HepG2 (cell line): ENCODE measurements around the gene PKP3. TPM values are rescaled to one million over a fixed set of nuclear protein-coding genes. Genes with fewer than 3 reads are reported as not detected.
"Not testable (repeated sequence)": the region's sequence is repeated elsewhere in the genome, so short reads cannot be mapped to it uniquely, and the experiment has no call there.

Experiments
- ATAC-seq: fragments of 200-7000 bp; cut with Tn5 transposase; 3 replicates; pipeline ENCODE4 v1.9.1; 2020; ENCODE audit warnings: mild to moderate bottlenecking, moderate library complexity
- BruUV-seq: library from RNA; stranded (reverse); fragments of 400-500 nt; replicated peaks from 2 replicates; lab custom pipeline; 2021; lab: Mats Ljungman, UMichigan
- CTCF ChIA-PET: fragments of 300-600 bp; formaldehyde crosslinking; extraction: SDS; loops from one replicate; lab custom pipeline; 2021; ENCODE audit warnings: low total read pairs, inconsistent platforms, low intra/inter-chr PET ratio; lab: Yijun Ruan, JAX
- POLR2A ChIA-PET: fragments of 350-600 bp; sonication (Branson Sonifier 250); formaldehyde crosslinking; loops from one replicate; lab custom pipeline; 2020; ENCODE audit warnings: antibody characterized with exemption, inconsistent platforms; lab: Yijun Ruan, JAX
- DNase-seq: peaks from one replicate; pipeline ENCODE4 v3.0.0-alpha.2; 2015; ENCODE audit warnings: low spot score
- FAIRE-seq: peaks from 3 replicates; lab custom pipeline; 2011; peaks lifted over from hg19 to GRCh38; lab: Jason Lieb, UNC
- H2AFZ ChIP-seq: one replicate; pipeline ENCODE4 v1.6.1; 2011; ENCODE audit warnings: low read length, inconsistent platforms
- H3K27ac ChIP-seq: fragments of 300-600 bp; 3 replicates; pipeline ENCODE4 v1.8.0; 2011; ENCODE audit warnings: mixed run types, mild to moderate bottlenecking, mixed read lengths, low read length, inconsistent platforms; ENCODE audit not compliant: insufficient read depth; ENCODE audit errors: extremely low read length
- H3K27me3 ChIP-seq, 2 experiments: fragments of 200-600 bp in 1 of 2; 2 replicates in 1 of 2; 3 replicates in 1 of 2; pipeline versions ENCODE4 v1.6.0 to v1.8.0; 2011; ENCODE audit warnings: low read length in 2 of 2, mild to moderate bottlenecking in 2 of 2, moderate library complexity in 2 of 2, inconsistent platforms in 1 of 2; ENCODE audit not compliant: insufficient read depth in 2 of 2, control insufficient read depth in 1 of 2
- H3K36me3 ChIP-seq, 2 experiments: fragments of 200-600 bp in 1 of 2; replicated peaks in 1 of 2; 2 replicates in 1 of 2; 3 replicates in 1 of 2; pipeline versions ENCODE4 v1.5.1 to v1.8.0; 2011; ENCODE audit warnings: low read length in 2 of 2, inconsistent platforms in 1 of 2; ENCODE audit not compliant: insufficient read depth in 2 of 2, control insufficient read depth in 1 of 2
- H3K4me1 ChIP-seq: 2 replicates; pipeline ENCODE4 v1.5.1; 2012; ENCODE audit warnings: low read length, inconsistent platforms; ENCODE audit not compliant: insufficient read depth
- H3K4me2 ChIP-seq: 2 replicates; pipeline ENCODE4 v1.6.0; 2011; ENCODE audit warnings: low read depth, low read length, inconsistent platforms
- H3K4me3 ChIP-seq, 3 experiments: fragments of 200-600 bp in 1 of 3; sonication (generic), shearing (Covaris generic) in 1 of 3; replicated peaks in 1 of 3; 2 replicates each; pipeline ENCODE4 v1.5.1; 2011 to 2016; ENCODE audit warnings: low read length in 3 of 3, inconsistent platforms in 2 of 3, low read depth in 2 of 3, mild to moderate bottlenecking in 2 of 3, control low read depth in 1 of 3, mixed read lengths in 1 of 3; ENCODE audit not compliant: insufficient read depth in 1 of 3
- H3K79me2 ChIP-seq: one replicate; pipeline ENCODE4 v1.6.1; 2011; ENCODE audit warnings: low read length, inconsistent platforms; ENCODE audit not compliant: insufficient read depth
- H3K9ac ChIP-seq: 2 replicates; pipeline ENCODE4 v1.6.0; 2011; ENCODE audit warnings: mild to moderate bottlenecking, low read depth, low read length, inconsistent platforms; ENCODE audit not compliant: insufficient read depth
- H3K9me3 ChIP-seq: 2 replicates; pipeline ENCODE4 v1.5.1; 2012; ENCODE audit warnings: mild to moderate bottlenecking, low read length
- H4K20me1 ChIP-seq: 2 replicates; pipeline ENCODE4 v1.6.0; 2011; ENCODE audit warnings: inconsistent platforms, mild to moderate bottlenecking, low read length, moderate library complexity; ENCODE audit not compliant: insufficient read depth
- AGO2 ChIP-seq: fragments of 200-400 bp; formaldehyde crosslinking; optimal IDR thresholded peaks from 2 replicates; pipeline ENCODE3; 2017; ENCODE audit warnings: mild to moderate bottlenecking, low read depth, low read length, moderate library complexity
- HOXA9 ChIP-seq: sonication (generic); formaldehyde crosslinking; IDR thresholded peaks from 2 replicates; pipeline ENCODE4 v1.8.1; 2022; ENCODE audit warnings: missing genetic modification reagents, mild to moderate bottlenecking, moderate library complexity, borderline replicate concordance
- WGBS: methylation state at CpG from one replicate; pipeline ENCODE4 v1.1.6; 2017; ENCODE audit warnings: low lambda C conversion rate; 5-methylcytosine and 5-hydroxymethylcytosine counted together
- in situ Hi-C: cut with HindIII; loops from 2 replicates; pipeline ENCODE4 v1.10.0; 2017; ENCODE audit warnings: low pct_unique_long_range_greater_than_20kb; ENCODE audit not compliant: extremely low pct_ligation_motif_present
- intact Hi-C: fragments of 100-400 bp; cut with micrococcal nuclease; formaldehyde crosslinking; loops from one replicate; pipeline ENCODE4 v1.10.0; 2022; ENCODE audit not compliant: unreplicated experiment
- polyA plus RNA-seq, 8 experiments: library from polyadenylated mRNA; depleted of rRNA in 3 of 8; stranded (reverse) in 7 of 8; unstranded in 1 of 8; fragments of >200 nt; fragmentation: Illumina TruSeq in 4 of 8; extraction: Trizol in 4 of 8; gene quantifications; 2 replicates each; pipeline versions ENCODE4 v1.2.1 to v1.2.3, GENCODE V29; 2011 to 2016; ENCODE audit warnings: low read depth in 4 of 8, missing spikeins in 1 of 8, mixed read lengths in 1 of 8; ENCODE audit not compliant: insufficient read depth in 1 of 8
- total RNA-seq, 5 experiments: library from RNA; depleted of rRNA; stranded (reverse); fragments of >200 nt; fragmentation: Illumina TruSeq; extraction: Trizol; gene quantifications; 2 replicates each; pipeline ENCODE4 v1.2.3, GENCODE V29; 2016; ENCODE audit warnings: low read depth in 1 of 5

Gene PKP3
- total and polyA plus RNA-seq, 2 of the 13 experiments (the other 11 are each of a cell fraction or from before 2014, with no cell fraction given), result 18.0 to 28.7 TPM

- intact Hi-C loops (no loop called here), in situ Hi-C loops (no loop called here)
- Histone ChIP-seq H3K27me3 (no peaks in the 10 kb centered on the region), H3K36me3 (peaks cover 5 to 24% of the 10 kb centered on the region in 2 experiments; a peak in 3 of 5 replicates), H3K9me3 (no peaks in the 10 kb centered on the region), H3K79me2 (peaks cover under 1% of the 10 kb centered on the region), H3K9ac (no peak overlapping the region), H3K4me2 (no peak overlapping the region), H3K4me1 (peaks cover 24% of the 10 kb centered on the region), H3K4me3 (no peak overlapping the region), H3K27ac (no peak overlapping the region), H2AFZ (no peak overlapping the region), H4K20me1 (no peaks in the 10 kb centered on the region)
- ATAC-seq (no peak), FAIRE-seq (no peak), DNase-seq (no peak)
- ChIA-PET CTCF (no interaction called here), POLR2A (no interaction called here)
- WGBS, result over 99% methylated on average over 33 of the region's 50 CpGs
- TF ChIP-seq HOXA9 (CRISPR knock-in tag), result no peak
- peak; percentile 17 for TF ChIP-seq AGO2
- no TSS peak for BruUV-seq
These were observed 6.3 kb downstream of the PKP3 start for GRCh38 chr11:400241-400689.

- BruUV-seq, H4K20me1 ChIP-seq, CTCF ChIA-PET, H3K9me3 ChIP-seq, H2AFZ ChIP-seq, POLR2A ChIA-PET, H3K9ac ChIP-seq, H3K27ac ChIP-seq, ATAC-seq, H3K79me2 ChIP-seq, H3K4me2 ChIP-seq, H3K4me3 ChIP-seq, FAIRE-seq, in situ Hi-C loops, DNase-seq, intact Hi-C loops, H3K27me3 ChIP-seq: not testable (repeated sequence)
- peaks cover 15% of the 10 kb centered on the region for H3K4me1 ChIP-seq
- WGBS, result no CpG with 5 or more reads among the region's 52 CpGs
- H3K36me3 ChIP-seq, result peaks cover 5 to 24% of the 10 kb centered on the region in 2 experiments; a peak in 3 of 5 replicates
These were observed 7.2 kb downstream of the PKP3 start for GRCh38 chr11:401196-401595.
